Body of pancreas (tissue), 4 donors: ENCODE results near the gene APOBEC3B. TPM values are rescaled to one million over a fixed set of nuclear protein-coding genes. Genes with fewer than 3 reads are reported as not detected.
"Not testable (repeated sequence)": the region's sequence is repeated elsewhere in the genome, so short reads cannot be mapped to it uniquely, and the experiment has no call there.

ENCODE experiments used
- ATAC-seq: fragments of 150-250 bp; one replicate; pipeline ENCODE4 v1.9.1; 2016
- DNase-seq, 4 donors: peaks; one replicate each; pipeline ENCODE4 v3.0.0-alpha.2; 2019
- H3K27ac ChIP-seq, 4 donors: fragments of 200-600 bp; sonication (generic); 1 replicate in 3 of 4; 2 replicates in 1 of 4; pipeline versions ENCODE4 v1.5.1 to v1.6.1; 2016 to 2019; ENCODE audit warnings: mild to moderate bottlenecking in 1 of 4, mixed read lengths in 1 of 4, moderate library complexity in 1 of 4
- H3K27me3 ChIP-seq, 2 donors: fragments of 200-600 bp; sonication (generic); one replicate each; pipeline ENCODE4 v1.6.0; 2016; ENCODE audit warnings: mild to moderate bottlenecking in 1 of 2
- H3K36me3 ChIP-seq, 2 donors: fragments of 200-600 bp; sonication (generic); replicated peaks in 1 of 2; 2 replicates each; pipeline ENCODE4 v1.5.1; 2016; ENCODE audit warnings: low read depth in 2 of 2; ENCODE audit not compliant: insufficient read depth in 1 of 2
- H3K4me1 ChIP-seq: fragments of 200-600 bp; sonication (generic); one replicate; pipeline ENCODE4 v1.6.0; 2016
- H3K4me3 ChIP-seq, 2 donors: fragments of 200-600 bp; sonication (generic); 1 replicate in 1 of 2; 2 replicates in 1 of 2; pipeline ENCODE4 v1.5.1; 2016 to 2019
- H3K9me3 ChIP-seq, 3 donors: fragments of 200-600 bp; sonication (generic); 1 replicate in 2 of 3; 2 replicates in 1 of 3; pipeline ENCODE4 v1.5.1; 2016
- POLR2A ChIP-seq, 3 donors: fragments of 450-650 bp; IDR thresholded peaks; one replicate each; pipeline ENCODE4 v1.6.1; 2016; ENCODE audit warnings: antibody characterized with exemption in 3 of 3, mild to moderate bottlenecking in 2 of 3
- WGBS, 2 donors: methylation state at CpG; one replicate each; pipeline ENCODE4 v1.1.5; 2017; 5-methylcytosine and 5-hydroxymethylcytosine counted together
- intact Hi-C: fragments of 100-400 bp; cut with DNase I; formaldehyde crosslinking; loops from one replicate; pipeline ENCODE4 v1.15.1; 2023
- total RNA-seq, 2 donors: library from RNA; depleted of rRNA; stranded (reverse); fragments of >200 nt; gene quantifications; one replicate each; pipeline ENCODE4 v1.1.0, GENCODE V29; 2016
- TF ChIP-seq, protein P1 (sequence below), 7 experiments: fragments of 450-650 bp in 4 of 7; fragments of 200-600 bp in 3 of 7; sonication (generic) in 3 of 7; IDR thresholded peaks; one replicate each; pipeline ENCODE4 v1.5.1; 2016 to 2019; ENCODE audit warnings: antibody characterized with exemption in 7 of 7

The APOBEC3B gene
- total RNA-seq, 2 donors from 2014 or later: 2.1 TPM; not detected in 1

- peaks cover 28% of the 10 kb centered on the region for H3K4me1 ChIP-seq
- no peak overlapping the region for H3K4me3 ChIP-seq
- H3K27me3 ChIP-seq: no peaks in the 10 kb centered on the region
- TF ChIP-seq, protein P1, sequence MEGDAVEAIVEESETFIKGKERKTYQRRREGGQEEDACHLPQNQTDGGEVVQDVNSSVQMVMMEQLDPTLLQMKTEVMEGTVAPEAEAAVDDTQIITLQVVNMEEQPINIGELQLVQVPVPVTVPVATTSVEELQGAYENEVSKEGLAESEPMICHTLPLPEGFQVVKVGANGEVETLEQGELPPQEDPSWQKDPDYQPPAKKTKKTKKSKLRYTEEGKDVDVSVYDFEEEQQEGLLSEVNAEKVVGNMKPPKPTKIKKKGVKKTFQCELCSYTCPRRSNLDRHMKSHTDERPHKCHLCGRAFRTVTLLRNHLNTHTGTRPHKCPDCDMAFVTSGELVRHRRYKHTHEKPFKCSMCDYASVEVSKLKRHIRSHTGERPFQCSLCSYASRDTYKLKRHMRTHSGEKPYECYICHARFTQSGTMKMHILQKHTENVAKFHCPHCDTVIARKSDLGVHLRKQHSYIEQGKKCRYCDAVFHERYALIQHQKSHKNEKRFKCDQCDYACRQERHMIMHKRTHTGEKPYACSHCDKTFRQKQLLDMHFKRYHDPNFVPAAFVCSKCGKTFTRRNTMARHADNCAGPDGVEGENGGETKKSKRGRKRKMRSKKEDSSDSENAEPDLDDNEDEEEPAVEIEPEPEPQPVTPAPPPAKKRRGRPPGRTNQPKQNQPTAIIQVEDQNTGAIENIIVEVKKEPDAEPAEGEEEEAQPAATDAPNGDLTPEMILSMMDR (IDR thresholded peaks at IDR 0.05): no peak
- no peak for TF ChIP-seq POLR2A (IDR thresholded peaks at IDR 0.05)
- intact Hi-C loops: no loop called here
- DNase-seq: no peak
- H3K36me3 ChIP-seq: no peaks in the 10 kb centered on the region
- no peak for ATAC-seq
- no peak overlapping the region for H3K27ac ChIP-seq
- H3K9me3 ChIP-seq: no peaks in the 10 kb centered on the region
- WGBS, 2 donors: 82 to 97% methylated on average over 5 to 6 of the region's 6 CpGs
Observed at GRCh38 chr22:38989466-38989865, 7.3 kb downstream of the APOBEC3B start.

GRCh38 chr22:38992871-38993371 is 10.8 kb downstream of the APOBEC3B start:
- H3K9me3 ChIP-seq, H3K4me3 ChIP-seq, intact Hi-C loops, H3K36me3 ChIP-seq, H3K27me3 ChIP-seq: not testable (repeated sequence)
- TF ChIP-seq POLR2A (IDR thresholded peaks at IDR 0.05): peak in 2 of 3 donors; percentile 44 to 52
- DNase-seq: peak; percentile 10 to 72 (median 58)
- Histone ChIP-seq H3K27ac (peak overlapping the region in 3 of 4 donors; percentile 50 to 84 (median 80)), H3K4me1 (peaks cover 13% of the 10 kb centered on the region)
- 5 to 35% methylated on average over 4 to 11 of the region's 12 CpGs for WGBS, 2 donors
- peak; percentile 90 for ATAC-seq

DNA sequence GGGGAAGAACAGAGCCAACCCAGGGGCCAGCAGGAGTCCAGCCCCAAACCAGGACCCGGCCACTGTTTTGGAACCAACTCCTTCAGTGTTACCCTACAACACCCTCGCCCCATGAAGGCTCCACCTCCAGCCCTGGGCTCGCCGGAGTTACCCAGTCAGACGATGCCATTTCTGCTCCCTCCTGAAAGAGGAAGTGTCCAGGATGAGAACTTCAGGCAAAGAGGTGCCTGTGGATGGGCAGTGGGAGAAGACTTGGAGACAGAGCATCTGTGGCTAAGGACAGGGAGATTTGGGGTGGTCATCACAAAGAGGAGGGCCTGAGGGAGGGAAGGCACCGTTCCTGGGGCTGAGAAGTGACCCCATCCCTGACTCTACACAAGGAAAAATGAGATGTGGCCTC is 14.0 kb downstream of the APOBEC3B start:
- intact Hi-C loops: no loop called here
- no peak for ATAC-seq
- 65 to 72% methylated on average over 3 to 6 of the region's 6 CpGs for WGBS, 2 donors

DNA sequence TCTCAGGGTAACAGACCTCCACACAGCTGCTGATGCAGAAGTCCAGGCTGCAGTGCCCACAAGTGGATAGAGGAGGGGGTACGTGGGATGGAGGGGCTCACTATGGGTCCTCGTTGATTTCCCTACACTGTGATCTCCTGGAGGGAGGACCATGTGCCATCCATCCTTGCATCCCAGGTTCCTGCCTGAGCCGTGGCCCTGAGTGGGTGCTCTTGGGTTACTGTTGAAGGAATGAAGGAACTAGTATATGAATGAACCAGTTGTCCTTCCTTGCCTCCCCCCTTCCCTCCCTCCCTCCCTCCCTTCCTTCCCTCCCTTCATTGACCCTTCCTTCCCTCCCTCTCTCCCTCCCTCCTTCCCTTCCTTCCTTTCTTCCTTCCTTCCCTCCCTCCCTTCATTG is 15.4 kb downstream of the APOBEC3B start:
- TF ChIP-seq POLR2A (IDR thresholded peaks at IDR 0.05): no peak
- TF ChIP-seq, protein P1 (IDR thresholded peaks at IDR 0.05): no peak
- intact Hi-C loops: no loop called here
- no peak overlapping the region for H3K27ac ChIP-seq
- no peaks in the 10 kb centered on the region for H3K27me3 ChIP-seq
- ATAC-seq (no peak), DNase-seq (no peak)
- no peak overlapping the region for H3K4me3 ChIP-seq
- H3K9me3 ChIP-seq: no peaks in the 10 kb centered on the region
- peaks cover 13% of the 10 kb centered on the region for H3K4me1 ChIP-seq
- whole genome bisulfite sequencing, 2 donors: 73 to 84% methylated on average over 3 of the region's 3 CpGs
- H3K36me3 ChIP-seq: no peaks in the 10 kb centered on the region

More for the DNA sequence above, 14.0 kb downstream of the APOBEC3B start:
- Histone ChIP-seq H3K4me1 (peaks cover 13% of the 10 kb centered on the region), H3K4me3 (no peak overlapping the region), H3K27me3 (no peaks in the 10 kb centered on the region), H3K9me3 (no peaks in the 10 kb centered on the region), H3K27ac (no peak overlapping the region), H3K36me3 (no peaks in the 10 kb centered on the region)
- DNase-seq: peak in 1 of 4 donors; percentile 1
- TF ChIP-seq, protein P1 (IDR thresholded peaks at IDR 0.05): no peak
- TF ChIP-seq POLR2A (IDR thresholded peaks at IDR 0.05): no peak

DNA sequence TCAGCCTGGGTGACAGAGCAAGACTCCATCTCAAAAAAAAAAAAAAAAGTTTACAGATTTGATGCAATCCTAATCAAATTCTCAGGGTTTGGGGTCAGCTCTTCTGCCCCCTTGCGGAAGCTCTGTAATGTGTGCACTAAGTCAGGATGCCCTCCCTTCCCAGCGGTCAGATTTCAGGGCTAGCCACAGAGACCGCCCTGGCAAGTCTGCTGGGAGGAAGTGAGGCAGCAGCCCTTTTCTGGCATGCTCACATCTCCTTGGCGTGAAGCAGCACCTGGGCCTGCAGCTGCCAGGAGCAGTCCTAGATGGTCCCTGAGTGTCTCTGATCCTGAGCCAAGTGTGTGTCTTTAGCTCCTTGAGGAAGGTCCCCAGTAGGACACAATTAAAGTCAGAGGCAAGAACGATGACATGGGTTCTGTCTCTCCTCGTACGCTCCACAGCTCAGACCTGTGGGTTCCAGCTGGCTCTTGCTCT is 21.1 kb downstream of the APOBEC3B start:
- H3K27ac ChIP-seq: peak overlapping the region in 1 of 4 donors; percentile 34
- WGBS, 2 donors: 11 to 14% methylated on average over 7 of the region's 7 CpGs
- no peak overlapping the region for H3K4me3 ChIP-seq
- ATAC-seq (peak; percentile 95), DNase-seq (peak; percentile 83 to 88 (median 88))
- H3K4me1 ChIP-seq: peaks cover 7% of the 10 kb centered on the region
- intact Hi-C loops: no loop called here
- TF ChIP-seq POLR2A (IDR thresholded peaks at IDR 0.05): no peak
- TF ChIP-seq, protein P1 (IDR thresholded peaks at IDR 0.05): peak; percentile 65 to 93 (median 86)
- no peaks in the 10 kb centered on the region for H3K27me3 ChIP-seq
- H3K9me3 ChIP-seq: no peaks in the 10 kb centered on the region
- no peaks in the 10 kb centered on the region for H3K36me3 ChIP-seq
